Measurements from ENCODE around the gene SDK1.
"Not testable (repeated sequence)": the region's sequence is repeated elsewhere in the genome, so short reads cannot be mapped to it uniquely, and the experiment has no call there.

The SDK1 gene

DNA sequence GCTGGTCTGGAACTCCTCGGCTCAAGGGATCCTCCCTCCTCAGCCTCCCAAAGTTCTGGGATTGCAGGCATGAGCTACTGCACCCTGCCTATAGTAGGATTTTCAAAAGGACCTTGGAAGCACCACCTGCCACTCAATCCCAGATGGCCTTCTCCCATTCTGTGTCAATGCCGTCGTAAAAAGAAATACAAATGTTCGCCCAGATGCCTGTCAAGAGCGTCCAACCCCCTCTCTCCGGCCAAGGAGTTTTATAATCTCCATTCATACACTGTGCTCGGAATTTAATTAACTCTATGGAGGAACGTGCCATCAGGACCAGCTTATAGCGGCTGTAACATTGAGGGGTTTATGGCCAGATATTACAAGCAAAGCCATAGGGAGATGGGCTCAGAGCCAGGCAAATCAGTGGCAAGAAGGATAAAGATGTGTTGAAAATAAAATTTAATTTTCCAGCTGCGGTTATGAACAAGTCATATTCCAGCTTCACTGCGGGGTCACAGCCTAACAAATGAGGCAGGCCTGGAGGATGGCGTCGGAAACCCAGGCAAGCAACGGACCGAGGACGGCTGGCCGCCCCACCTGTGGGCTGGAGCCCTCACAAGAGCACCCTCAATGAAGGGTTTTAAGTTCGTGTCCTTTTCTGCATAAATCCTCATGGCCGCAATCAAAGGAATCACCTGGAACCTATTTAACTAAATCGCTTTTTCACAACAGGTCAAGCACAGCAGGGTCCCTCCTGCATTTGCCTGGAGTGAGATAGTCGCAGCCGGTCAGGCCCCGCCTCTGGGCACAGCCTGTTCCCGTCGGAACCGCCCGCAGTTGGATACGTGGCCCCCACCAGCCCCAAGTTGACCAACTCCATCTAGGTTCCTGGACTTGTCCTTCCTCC is 1006.5 kb downstream of the SDK1 start:
- no peak for DNase-seq

DNA sequence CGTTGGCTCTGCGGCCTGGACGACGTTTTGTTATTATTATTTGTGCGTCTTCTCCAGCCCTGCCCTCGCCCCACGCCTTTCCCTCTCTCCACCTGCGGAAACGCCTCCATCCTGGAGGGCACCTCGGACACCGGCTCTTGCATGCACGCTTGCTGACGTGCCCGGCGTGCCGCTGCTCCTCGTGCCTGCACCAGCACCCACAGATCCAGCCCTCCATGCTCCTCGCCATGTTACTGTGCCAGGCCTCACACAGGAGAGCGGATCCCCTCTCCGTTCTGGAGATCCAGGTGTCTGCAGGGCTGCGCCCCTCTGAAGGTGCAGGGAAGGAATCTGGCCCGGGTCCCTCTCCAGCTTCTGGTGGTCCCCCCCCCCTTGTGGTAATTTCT is 1007.1 kb downstream of the SDK1 start:
- no peak for DNase-seq

DNA sequence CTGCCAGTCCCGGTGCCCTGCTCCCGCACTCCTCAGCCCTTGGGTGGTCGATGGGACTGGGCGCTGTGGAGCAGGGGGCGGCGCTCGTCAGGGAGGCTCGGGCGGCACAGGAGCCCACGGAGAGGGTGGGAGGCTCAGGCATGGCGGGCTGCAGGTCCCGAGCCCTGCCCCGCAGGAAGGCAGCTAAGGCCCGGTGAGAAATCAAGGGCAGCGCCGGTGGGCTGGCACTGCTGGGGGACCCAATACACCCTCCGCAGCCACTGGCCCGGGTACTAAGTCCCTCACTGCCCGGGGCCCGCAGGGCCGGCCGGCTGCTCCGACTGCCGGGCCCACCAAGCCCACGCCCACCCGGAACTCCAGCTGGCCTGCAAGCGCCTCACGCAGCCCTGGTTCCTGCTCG is 1012.9 kb downstream of the SDK1 start:
- DNase-seq: not testable (repeated sequence)

DNA sequence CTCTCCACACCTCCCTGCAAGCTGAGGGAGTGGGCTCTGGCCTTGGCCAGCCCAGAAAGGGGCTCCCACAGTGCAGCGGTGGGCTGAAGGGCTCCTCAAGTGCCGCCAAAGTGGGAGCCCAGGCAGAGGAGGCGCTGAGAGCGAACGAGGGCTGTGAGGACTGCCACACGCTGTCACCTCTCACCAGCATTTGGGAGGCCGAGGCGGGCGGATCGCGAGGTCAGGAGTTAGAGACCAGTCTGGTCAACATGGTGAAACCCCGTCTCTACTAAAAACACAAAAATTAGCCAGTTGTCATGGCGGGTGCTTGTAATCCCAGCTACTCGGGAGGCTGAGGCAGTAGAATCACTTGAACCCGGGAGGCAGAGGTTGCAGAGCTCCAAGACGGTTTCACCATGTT is 1013.3 kb downstream of the SDK1 start:
- not testable (repeated sequence) for DNase-seq

Measured in activated CD4-positive, alpha-beta T cell treated with anti-CD3 and anti-CD28 coated beads, Interleukin-2, amount 50 U/mL, for 1 hour (primary cell).